HG02981 (cell line): ENCODE data around the gene SLC5A12.

ENCODE experiments used
- ATAC-seq: cut with Tn5 transposase; IDR thresholded peaks from one replicate; pipeline ENCODE4 v1.9.1; 2021; ENCODE audit warnings: mild to moderate bottlenecking, moderate library complexity; ENCODE audit not compliant: unreplicated experiment

The SLC5A12 gene

DNA sequence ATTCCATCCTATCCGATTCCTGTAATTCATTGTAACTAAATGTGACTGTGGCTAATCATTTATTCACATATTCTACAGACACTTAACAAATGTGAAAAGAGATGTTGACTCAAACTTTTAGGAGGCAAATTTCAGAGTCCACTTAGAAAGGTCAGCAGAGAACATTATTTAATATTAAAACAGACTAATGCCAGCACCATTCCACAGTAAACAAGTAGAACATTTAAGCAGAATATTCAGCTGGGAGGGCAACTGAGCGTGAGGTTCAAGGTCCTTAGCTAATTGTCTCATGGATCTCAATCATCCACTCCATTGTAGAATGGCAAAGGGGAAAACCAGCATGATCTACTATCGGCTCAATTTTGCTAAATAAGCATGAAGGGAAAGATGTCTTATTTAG is 5.1 kb upstream of the SLC5A12 start:
- no peak for ATAC-seq

DNA sequence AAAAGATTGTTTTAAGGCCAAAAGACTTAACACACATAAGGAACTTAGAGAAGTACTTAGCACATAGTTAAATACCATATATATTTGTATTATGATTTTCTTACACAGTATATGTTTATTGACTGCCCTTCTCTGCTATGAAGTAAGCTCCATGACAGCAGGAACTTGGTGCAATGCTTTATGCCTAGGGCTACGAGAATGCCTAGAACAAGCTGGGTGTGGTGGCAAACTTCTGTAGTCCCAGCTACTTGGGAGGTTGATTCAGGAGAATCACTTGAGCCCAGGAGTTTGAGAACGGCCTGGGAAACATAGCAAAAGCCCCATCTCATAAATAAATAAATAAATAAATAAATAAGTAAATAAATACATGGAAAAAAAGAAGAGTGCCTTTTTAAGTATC is 1.9 kb downstream of the SLC5A12 start:
- no peak for ATAC-seq

DNA sequence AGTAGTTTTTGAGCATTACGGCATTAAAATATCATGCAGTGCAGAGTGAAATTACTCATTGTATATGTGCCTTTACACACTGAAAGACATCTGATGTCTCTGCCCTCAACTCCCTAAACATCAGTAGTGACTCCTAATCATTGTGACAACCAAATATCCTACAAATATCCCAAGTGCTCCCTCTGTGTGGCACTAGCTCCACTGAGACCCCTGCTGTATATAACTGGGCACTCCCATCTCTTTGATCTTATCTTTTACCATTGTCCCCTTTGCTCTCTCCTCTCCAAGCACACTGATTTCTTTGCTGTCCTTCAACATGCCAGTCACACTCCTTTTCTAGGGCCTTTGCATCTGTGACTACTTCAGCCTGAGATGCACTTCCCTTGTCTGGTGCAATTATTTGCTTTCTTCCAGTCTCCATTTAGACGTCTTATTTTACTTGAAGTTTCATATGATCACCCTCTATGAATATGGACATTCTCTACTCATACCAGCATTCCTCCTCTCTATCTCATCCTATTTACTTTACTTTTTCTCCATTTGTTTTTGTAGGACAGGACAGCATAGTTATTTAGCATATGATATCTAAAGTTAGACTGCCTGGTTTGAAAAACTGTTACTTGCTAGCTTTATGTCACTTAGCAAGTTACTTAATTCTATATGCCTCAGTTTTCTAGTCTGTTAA is 2.4 kb downstream of the SLC5A12 start:
- ATAC-seq: no peak

DNA sequence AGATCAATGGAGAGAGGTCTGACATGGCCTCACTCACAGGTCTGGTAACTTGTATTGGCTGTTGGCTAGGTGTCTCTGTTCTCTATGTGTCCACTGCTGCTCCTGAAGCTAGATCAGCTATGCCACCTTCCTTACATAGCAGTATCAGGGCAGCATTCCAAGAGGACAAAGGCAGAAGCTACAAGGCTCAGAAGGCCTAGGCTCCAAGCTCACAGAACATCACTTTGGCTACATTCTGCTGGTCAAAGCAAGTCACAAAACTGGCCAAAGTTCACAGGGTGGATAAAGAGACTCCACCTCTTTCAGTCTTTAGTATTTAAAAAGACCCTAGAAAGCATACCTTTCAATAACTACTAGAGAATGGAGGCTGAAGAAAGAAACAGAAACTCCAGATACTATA is 4.1 kb downstream of the SLC5A12 start:
- no peak for ATAC-seq

DNA sequence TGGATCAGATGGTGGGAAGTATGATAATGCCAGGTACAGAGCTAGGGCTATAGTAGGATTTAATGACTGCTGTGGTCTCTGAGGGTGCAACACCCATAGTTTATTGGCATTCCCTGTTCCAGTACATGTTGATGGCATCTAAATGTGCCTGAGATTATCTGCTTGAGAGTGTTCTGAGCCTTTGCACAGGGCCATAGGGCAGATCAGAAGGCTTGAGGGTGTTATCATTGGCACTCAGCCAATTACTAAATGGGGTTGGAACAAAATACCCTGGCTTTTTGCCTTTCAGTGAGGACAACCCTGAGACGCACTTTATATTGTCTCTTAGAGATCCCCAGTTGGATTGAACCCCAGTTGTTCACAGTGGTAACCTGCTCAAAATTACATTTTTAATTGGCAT is 6.7 kb downstream of the SLC5A12 start:
- ATAC-seq: no peak

DNA sequence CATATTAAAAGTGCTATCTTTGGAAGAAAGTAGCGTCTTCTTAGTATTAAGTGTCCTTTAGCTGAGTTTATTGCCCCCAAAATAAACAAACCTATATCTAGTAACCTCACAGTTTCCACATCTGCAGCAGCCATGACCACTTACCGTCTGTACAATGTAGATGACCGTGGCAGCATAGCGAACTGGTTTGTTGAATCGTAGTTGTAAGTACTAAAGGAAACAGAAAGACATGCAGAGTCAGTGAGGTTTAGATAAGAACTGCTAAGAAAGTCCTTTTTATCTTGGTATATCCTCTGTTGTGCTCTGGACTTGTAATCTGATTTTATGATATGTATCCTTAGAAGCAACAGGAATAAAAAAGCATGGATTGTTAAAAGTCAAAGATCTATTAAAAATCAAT is 9.4 kb downstream of the SLC5A12 start:
- ATAC-seq: no peak

DNA sequence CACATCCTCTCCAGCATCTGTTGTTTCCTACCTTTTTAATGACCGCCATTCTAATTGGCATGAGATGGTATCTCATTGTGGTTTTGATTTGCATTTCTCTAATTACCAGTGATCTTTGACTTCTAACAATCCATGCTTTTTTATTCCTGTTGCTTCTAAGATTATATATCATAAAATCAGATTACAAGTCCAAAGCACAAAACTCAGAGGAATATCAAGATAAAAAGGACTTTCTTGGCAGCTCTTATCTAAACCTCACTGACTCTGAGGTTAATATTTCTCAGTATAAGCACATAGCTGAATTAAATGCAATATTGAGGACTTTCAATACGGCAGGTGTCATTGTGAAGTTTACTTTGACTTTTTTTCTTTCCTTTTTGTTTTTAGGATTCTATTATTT is 11.4 kb downstream of the SLC5A12 start:
- ATAC-seq: no peak

DNA sequence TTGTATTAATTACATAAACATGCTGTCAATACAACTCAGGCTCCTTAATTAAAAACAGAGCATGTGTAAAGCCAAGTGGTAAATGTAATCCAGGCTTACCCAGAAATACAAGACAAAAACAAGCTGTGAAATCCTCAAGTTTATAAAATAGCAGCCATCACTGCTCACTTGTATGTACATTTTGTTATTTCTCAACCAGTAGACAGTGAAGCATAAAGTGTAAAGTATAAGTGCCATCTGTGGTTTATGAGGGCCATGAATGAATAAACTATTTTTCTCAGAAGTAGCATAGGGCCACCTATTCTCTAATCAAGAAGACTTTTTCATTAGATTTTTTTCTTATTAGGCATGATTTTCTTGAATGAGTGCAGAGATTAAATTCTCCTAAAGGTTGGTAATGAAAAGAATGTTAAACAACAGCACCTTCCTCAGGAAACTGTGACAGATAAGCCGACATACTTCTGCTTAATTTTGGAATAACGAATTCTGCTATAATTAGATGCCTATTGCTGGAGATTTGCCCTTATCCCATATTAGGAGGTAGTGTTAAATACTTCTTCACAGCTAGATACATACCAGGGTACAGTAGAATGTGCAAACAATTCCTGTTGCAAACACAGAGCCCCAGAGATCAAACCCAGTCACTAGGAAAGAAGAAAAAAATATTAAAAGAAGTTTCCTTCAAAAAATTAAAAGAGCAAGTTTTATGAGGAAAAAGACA is 13.0 kb downstream of the SLC5A12 start:
- no peak for ATAC-seq

DNA sequence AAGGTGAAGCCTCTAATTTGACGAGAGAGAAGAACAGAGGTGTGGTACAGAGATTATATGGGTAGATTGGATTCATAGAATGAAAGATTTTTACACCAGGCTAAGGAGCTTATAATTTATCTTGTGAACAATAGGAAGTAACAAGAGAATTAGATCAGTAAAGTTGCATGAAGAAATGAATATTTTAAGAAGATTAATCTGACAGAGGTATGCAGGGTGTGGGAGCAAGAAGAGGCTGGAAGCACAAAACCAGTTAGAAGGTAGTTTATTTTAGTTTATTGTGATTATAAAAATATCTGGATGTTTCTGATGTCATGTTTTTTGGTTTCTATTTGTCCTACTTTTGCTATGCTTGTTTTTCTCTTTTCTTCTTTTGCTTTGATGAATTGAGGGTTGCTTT is 15.7 kb downstream of the SLC5A12 start:
- no peak for ATAC-seq

DNA sequence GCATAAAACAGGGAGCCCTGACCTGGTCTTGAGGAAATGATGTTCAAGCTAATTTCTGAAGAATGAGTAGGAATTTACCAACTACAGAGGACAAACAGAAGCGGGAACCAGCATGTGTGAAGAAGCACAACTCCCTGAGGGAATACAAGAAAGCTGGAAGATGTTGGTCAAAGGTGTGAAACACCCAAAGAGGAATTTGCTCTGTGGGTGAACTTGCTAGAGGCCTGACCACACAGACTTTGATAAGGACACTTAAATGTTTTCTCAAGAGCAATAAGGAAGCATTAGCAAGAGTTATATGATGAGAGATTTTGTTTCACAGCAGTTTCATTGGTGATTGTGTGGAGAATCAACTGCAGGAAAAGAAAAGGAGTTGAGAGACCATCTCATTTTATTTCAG is 17.6 kb downstream of the SLC5A12 start:
- no peak for ATAC-seq

DNA sequence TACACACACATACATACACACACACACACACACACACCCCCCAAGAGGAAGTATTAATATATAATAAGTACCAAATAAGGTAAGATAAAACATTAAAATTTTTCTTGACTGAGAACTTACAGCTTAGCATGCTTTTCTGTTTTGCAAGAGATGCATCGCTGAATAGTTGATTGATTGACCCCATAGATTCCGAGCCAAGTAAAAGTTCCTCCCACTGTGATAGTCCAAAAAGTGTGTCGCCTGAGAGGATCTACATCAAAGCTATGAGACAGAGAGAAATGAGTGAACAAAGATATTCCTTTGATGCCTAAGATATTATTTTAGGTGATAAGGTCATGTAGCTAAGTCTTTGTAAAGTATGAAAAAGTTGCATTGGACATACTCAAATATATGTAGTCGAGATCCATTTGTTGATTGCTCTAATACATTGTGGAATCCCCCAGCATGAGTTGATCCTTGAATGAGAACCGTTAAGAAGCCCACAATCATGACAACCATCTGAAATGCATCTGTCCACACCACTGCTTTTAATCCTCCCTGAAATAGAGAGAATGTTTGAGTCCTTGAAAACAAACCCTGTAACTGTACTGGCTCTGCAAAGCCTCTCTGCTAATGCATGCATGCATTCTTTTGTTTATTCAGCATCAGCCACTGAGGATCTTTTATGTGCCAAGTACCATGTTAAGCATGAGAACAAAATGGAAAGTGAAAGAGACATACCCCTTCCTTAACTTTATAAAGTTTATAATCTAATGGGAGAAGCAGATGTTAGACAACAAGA is 18.3 kb downstream of the SLC5A12 start:
- no peak for ATAC-seq

DNA sequence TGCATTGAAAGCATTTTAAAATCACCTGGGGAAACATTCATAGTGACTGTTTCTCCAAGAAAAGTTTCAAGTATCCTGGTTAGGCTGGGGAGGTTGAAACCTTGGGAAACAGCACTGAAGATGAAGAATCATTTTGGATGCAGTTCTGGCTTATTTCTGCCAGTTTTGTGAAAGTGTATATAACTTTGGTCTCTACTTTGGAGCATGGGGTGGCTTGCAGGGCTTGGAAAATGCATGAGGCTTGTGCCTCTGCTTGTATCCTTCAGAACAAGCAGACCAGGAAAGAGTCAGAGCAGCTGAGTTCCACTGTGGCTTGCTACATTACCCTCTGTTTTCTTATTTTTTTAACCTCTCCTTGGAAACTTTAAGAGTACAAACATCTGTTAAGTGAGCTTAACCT is 19.5 kb downstream of the SLC5A12 start:
- ATAC-seq: no peak

DNA sequence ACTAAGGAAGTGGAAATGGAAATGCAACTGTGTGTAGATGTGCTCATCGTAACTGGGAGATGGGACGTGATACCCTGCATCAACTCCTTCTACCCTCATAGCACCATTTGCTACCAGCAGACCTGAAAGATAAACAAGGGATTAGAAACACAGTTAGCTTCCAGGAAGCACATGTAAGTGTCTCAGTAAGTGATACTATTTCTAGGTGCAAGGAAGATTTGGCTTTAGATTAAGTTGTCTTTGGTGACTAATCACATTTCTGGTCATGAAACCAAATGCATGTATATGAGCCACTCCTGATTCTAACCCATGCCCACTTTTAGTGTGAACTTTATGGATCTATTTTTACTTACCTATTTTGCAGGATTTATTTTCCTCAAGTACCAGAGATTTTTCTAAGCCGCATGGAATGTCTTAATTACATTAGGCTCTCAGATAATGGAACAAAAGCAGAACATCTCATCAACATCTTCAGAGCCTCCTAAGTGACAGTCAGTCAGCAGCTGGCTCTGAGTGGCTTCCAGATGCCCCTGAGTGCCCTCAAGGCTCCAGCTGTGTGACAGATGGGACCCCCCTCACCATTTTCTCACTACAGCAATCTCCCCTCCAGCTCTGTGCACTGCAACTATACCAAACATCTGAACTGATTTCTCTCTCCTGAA is 21.2 kb downstream of the SLC5A12 start:
- no peak for ATAC-seq

DNA sequence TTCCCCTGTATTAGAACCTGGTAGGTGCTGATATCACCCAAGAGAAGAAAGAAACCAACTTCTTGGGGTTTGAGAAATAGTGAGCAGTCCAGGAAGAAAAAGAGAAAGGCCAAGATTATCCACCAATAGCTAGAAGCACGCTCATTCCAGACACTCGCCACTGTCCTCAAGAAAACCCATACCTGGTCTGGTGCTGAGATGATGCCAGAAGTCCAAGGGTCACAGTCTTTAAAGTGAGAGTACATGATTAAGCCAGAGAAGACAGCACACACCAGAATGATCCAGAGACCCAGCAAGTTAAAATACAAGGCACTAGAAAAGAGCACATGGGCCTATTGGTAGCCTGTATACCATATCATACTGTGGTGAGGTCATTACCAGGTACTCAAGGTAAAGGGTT is 23.6 kb downstream of the SLC5A12 start:
- no peak for ATAC-seq

DNA sequence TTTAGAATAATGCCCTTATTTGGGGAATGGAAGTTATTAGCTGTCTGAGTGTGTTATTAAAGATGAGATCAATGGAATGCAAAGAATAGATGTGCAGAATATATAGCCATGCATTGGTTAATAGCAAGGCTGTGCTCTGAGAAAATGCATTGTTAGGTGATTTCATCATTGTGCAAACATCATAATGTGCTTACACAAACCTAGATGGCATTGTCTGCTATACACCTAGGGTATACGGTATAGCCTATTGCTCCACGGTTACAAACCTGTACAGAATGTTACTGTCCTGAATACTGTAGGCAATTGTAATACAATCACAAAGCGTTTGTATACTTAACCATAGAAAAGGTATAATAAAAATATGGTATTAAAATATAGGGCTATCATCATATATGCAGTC is 25.5 kb downstream of the SLC5A12 start:
- ATAC-seq: no peak

DNA sequence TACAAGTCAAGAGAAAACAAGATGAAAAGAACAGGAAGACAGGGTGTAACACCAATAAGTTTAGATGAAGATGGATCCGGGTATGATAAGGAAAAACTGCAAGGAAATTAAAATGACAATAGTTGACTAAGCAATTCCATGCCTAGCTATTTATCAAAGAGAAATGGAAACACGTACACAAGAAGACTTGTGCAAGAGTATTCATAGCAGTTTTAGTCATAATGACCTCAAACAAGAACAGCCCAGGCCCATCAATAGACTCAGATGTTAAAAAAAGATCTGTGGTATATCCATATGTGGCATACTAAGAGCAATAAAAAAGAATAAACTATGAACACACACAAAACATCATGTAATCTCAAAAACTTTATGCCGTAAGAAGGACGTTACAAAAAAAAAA is 33.2 kb downstream of the SLC5A12 start:
- no peak for ATAC-seq

DNA sequence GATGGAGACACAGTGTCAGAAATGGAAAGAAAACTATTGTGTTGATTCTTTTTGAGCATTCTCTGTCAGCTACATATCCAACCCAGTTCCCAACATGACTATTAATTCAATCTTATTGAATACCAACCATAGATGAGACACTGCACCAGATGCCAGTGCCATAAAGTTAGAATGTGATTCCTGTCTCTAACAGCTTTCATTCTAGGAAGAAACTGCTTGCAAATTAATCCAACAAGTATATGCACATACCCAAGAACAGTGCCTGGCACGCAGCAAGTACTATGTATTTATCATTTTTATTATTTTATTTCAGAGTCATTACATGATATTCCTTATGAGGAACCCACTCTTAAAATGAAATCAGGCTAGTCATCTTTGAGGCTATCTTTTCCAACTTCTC is 34.5 kb downstream of the SLC5A12 start:
- no peak for ATAC-seq

DNA sequence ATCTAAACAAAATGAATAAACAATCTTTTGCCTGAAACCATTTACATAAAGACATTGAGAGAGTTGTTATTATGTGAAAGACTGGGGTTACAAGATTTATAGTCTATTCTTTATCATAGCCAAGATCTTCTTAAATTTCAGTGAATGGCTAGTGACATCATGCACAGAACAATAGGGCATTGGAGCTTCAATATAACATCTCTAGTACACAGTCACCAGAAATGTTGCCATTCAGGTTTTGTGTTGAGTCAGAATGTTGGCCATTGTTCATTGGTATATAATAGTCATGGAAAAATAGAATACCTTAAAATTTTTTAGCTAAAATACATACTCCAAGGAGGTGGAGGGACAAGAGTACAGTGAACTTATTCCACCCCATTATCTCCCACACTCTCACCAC is 44.3 kb downstream of the SLC5A12 start:
- ATAC-seq: no peak

DNA sequence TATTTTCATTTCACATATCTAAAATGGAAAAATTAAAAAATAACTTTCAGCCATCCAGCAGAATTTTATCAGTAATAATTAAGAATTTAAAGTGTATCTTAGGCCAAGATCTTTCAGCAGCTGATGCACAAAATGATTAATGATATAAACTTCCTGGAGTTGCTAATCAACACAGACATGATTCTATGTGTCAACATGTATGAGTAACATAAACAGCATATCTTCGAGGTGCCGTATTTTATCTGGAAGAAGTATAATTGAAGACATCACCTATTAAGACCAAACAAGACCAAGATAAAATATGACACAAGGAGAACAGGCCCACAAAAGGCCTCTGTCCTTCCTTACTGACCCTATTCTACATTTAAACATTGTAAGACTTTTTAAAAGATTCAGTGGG is 45.2 kb downstream of the SLC5A12 start:
- no peak for ATAC-seq

DNA sequence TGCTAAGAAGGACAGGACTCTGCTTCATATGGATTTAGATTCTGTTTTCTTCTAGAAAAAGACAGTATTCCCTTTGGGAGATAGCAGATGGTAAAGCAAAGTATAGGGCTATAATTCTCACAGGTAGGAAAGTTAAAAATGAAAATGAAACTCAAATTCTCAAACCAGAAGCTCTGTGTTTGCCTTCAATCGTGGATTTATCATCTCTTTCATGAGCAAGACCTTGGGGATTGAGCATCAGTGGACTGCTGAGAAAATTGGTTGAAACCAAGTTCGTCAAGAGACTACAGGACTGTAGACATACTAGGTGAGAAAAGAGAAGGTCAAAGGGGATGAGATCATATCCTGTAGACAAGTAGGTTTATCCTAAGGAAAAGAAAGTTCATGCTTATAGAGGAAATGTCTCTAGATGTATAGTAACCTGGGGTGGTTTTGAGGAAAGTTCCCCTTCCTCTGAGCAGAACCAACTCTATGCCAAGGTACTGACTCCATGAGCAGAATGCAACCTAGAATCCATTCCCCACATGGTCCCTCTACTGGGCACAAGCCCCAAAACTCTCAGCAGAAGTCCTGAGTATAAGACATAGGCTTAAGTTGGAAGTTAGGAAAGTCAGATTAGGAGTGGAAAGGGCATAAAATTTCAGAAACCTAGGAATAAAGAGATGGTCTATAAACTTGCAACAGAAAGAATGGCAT is 46.5 kb downstream of the SLC5A12 start:
- no peak for ATAC-seq

DNA sequence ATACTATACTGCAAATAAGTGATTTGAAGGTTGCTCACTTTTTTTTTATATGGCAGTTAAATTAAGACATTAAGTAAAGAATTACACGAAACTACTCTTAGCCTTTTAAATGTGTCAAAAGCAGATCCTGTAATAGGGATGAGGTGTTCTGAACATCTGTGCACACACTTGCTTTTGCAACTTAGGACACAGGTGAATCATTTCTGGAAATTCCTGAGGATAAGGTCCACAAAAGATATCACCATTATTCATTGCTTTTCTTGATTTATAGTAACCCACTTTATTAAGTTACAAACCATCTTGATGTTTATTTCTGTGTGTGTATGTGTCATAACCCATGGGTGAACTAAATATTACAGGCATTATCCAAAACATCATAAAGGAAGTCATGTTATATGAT is 55.9 kb downstream of the SLC5A12 start:
- no peak for ATAC-seq
